GM12873 (cell line): Measurements from ENCODE around the gene SCFD2.

Experiments
- CTCF ChIP-seq: IDR thresholded peaks from 2 replicates; pipeline ENCODE4 v1.5.1; 2012; ENCODE audit warnings: low read depth, mild to moderate bottlenecking, moderate library complexity, low read length, control low read depth; ENCODE audit not compliant: insufficient read depth; ENCODE audit errors: missing control alignments

SCFD2 gene

GRCh38 chr4:53057679-53058078 is 308.2 kb downstream of the SCFD2 start:
- no peak for TF ChIP-seq CTCF

GRCh38 chr4:53055716-53056403 is 310.0 kb downstream of the SCFD2 start:
- TF ChIP-seq CTCF, result no peak

- no peak for TF ChIP-seq CTCF
Observed at GRCh38 chr4:53055274-53055673, 310.6 kb downstream of the SCFD2 start.

GRCh38 chr4:53050361-53050774 is 315.5 kb downstream of the SCFD2 start:
- TF ChIP-seq CTCF, result no peak

GRCh38 chr4:53049528-53049927 is 316.3 kb downstream of the SCFD2 start:
- TF ChIP-seq CTCF, result no peak

GRCh38 chr4:53044651-53044960 is 321.3 kb downstream of the SCFD2 start:
- no peak for TF ChIP-seq CTCF

- TF ChIP-seq CTCF, result no peak
Observed at GRCh38 chr4:53043891-53044650, 321.8 kb downstream of the SCFD2 start.
